Cardiac fibroblast (primary cell): Measurements from ENCODE around the gene PPP2R2B.
A peak's percentile ranks its signal among the peaks of the same experiment; 100 is the strongest.

Source experiments
- DNase-seq, 2 donors: peaks; one replicate each; pipeline versions ENCODE4 v3.0.0 to v3.0.0-alpha.2; 2010; ENCODE audit warnings: low read depth in 2 of 2
- H3K4me3 ChIP-seq, 2 donors: replicated peaks in 1 of 2; 1 replicate in 1 of 2; 2 replicates in 1 of 2; pipeline ENCODE4 v1.5.1; 2011; ENCODE audit warnings: low read depth in 2 of 2, low read length in 2 of 2, mild to moderate bottlenecking in 2 of 2, moderate library complexity in 1 of 2
- TF ChIP-seq, protein P1 (sequence below): IDR thresholded peaks from one replicate; pipeline ENCODE4 v1.5.1; 2011; ENCODE audit warnings: low read depth, mild to moderate bottlenecking, low read length, inconsistent platforms

The PPP2R2B gene

DNA sequence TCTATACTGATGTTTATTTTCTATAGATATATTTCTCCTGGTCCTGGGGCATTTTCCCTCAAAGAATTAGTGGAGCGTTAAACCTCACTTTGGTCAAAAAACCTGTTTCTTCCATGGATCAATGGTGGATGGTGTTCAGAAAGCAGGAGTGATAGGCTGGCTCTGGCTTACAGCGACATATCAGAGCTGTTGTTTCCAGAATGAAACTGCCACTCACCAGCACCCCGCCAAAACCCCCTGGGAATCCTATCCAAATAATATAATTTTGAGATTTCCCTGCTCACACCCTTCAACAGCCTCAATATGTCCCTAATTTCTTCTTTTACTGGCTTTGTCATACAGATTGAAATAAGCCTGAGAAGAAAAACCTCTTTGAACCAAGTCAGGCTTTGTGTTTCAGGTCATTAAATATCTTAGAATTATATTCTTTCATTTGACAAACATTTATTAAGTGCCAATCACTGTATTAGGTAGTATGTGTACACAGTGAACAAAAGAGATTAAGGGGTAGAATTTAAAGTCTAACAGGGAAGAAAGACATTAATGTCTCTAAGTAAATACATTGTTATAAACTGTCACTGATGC is 218.1 kb downstream of the PPP2R2B start:
- H3K4me3 ChIP-seq, result no peak overlapping the region
- no peak for DNase-seq
- TF ChIP-seq, protein P1, sequence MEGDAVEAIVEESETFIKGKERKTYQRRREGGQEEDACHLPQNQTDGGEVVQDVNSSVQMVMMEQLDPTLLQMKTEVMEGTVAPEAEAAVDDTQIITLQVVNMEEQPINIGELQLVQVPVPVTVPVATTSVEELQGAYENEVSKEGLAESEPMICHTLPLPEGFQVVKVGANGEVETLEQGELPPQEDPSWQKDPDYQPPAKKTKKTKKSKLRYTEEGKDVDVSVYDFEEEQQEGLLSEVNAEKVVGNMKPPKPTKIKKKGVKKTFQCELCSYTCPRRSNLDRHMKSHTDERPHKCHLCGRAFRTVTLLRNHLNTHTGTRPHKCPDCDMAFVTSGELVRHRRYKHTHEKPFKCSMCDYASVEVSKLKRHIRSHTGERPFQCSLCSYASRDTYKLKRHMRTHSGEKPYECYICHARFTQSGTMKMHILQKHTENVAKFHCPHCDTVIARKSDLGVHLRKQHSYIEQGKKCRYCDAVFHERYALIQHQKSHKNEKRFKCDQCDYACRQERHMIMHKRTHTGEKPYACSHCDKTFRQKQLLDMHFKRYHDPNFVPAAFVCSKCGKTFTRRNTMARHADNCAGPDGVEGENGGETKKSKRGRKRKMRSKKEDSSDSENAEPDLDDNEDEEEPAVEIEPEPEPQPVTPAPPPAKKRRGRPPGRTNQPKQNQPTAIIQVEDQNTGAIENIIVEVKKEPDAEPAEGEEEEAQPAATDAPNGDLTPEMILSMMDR, result no peak

DNA sequence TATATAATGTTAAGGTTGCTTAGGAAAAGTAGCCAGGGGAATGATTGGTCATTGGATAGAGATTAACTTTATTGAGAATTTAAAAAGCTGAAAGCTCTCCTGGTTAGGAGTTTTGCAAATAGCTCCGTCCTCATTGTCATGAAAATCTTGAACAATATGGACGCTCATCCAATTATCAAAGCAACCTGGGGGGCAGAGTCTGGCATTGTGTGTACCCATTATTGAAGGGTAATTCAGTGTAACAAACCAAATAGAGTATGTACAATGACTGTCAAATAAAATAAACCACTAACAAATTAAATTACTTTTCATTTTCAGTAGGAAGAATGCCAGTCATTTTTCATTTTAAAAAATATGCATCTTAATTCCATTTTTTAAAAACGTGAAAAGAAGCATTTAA is 218.6 kb downstream of the PPP2R2B start:
- TF ChIP-seq, protein P1, result no peak
- H3K4me3 ChIP-seq, result no peak overlapping the region
- DNase-seq, result no peak

DNA sequence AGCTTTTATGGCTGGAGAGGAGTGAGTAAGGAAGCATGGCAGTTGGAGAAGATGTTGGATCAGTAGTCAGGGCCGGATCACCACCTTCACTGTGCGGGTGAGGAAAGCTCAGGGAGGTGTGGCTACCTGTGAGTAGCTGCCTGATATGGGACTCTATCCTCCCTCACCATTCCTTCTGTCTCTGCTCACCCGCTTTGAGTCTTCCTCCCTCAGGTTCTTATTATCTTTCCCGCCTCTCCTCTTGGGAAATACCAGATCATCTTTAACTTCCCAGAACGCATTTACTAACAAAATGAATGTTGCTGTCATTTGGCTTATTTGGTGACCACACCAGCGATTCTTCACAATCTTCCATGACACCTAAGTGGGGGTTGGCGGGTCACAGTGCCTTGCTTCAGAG is 221.9 kb downstream of the PPP2R2B start:
- TF ChIP-seq, protein P1, result no peak
- H3K4me3 ChIP-seq, result no peak overlapping the region
- no peak for DNase-seq

DNA sequence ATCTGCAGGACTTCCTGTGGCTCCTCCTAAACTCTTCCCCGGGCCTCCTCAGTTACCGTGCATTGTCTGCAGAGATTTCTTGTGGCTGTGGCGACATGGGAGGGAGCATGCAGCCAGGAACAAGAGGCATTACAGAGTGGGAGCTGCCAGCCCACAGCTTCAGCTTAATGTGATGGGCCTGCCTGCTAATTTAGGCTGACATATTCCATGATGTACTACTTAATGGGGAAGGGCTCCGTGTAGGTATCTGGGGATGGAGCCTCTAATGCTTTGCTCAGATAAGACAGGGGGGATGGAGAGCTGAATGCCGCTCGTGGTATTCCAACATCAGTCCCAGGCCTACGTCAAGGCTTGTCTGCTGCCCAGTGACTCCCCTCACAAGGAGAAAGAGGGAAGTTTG is 225.0 kb downstream of the PPP2R2B start:
- no peak overlapping the region for H3K4me3 ChIP-seq
- TF ChIP-seq, protein P1, result no peak
- no peak for DNase-seq

GRCh38 chr5:146652547-146652946 is 226.0 kb downstream of the PPP2R2B start:
- DNase-seq, result no peak
- TF ChIP-seq, protein P1, result no peak

DNA sequence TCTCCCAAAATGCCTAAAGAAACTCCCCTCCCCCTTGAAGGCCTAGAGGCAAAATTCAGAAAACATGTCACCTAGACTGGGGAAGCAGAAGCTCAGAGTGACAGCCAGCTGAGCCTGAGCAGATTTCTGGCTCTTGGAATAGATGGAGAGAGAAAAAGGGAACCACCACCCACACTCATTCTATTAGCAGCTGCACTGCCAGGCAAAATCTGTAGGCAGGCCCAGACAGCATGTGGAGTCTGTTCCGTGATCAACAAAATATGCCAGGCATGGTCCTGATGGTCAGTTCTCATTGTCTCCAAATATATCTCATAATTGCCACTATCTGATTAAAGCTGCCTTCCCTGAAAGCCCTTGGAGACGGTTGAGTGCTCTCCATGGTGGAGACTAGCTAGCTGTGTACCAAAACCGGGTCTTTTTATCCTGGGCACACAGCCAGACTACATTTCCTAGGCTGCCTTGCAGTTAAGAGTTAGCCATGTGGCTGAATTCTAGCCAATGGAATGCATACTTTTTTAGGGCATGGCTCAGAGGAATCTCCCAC is 230.8 kb downstream of the PPP2R2B start:
- H3K4me3 ChIP-seq, result no peak overlapping the region
- TF ChIP-seq, protein P1, result no peak
- peak in 1 of 2 donors; percentile 5 for DNase-seq

More at GRCh38 chr5:146652547-146652946, 226.0 kb downstream of the PPP2R2B start:
- no peak overlapping the region for H3K4me3 ChIP-seq

DNA sequence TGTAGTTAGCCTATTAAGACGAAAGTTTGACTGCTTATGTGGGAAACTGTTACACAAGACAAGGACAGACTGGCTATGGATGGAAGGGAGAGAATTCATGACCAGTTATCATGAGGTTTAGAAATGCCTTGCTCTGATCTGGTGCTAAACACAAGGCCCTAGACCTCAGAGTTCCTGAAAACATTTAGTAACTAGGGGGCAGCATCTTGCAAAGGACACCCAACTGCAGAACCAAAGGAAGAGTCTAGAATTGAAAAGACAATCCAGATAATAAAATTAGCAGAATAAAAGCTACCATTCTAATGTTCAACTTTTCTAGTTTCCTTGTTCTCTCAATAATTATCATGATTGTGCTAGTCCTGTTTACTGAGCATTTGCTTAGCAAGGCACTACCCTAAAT is 232.1 kb downstream of the PPP2R2B start:
- H3K4me3 ChIP-seq, result no peak overlapping the region
- DNase-seq, result no peak
- TF ChIP-seq, protein P1, result no peak
